HG03457 (cell line): Measurements from ENCODE around the gene KRT15.
"Not testable (repeated sequence)": the region's sequence is repeated elsewhere in the genome, so short reads cannot be mapped to it uniquely, and the experiment has no call there.

Experiments used
- ATAC-seq: cut with Tn5 transposase; IDR thresholded peaks from one replicate; pipeline ENCODE4 v1.9.1; 2021; ENCODE audit warnings: moderate number of reproducible peaks; ENCODE audit not compliant: unreplicated experiment

The KRT15 gene

GRCh38 chr17:41544935-41545334, 26.2 kb upstream of the KRT15 start:
- ATAC-seq: no peak

DNA sequence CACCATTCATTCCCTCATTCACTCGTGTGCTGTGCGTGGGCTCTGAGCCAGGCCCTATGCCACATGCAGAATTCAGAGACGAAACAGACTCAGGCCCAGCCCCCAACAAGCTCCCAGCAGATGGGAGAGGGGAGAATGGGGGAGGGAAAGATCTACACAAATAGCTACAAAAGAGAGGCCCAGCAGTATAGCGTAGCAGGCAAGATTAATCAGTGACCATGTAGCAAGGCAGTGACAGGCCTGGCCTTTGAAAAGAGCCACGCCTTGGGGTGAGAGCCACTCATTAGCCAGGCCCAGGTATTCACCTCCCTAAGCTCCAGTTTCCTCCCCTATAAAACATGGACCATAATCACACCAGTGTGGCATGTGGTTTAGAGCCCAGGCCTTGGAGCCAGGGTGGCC, 25.8 kb upstream of the KRT15 start:
- no peak for ATAC-seq

DNA sequence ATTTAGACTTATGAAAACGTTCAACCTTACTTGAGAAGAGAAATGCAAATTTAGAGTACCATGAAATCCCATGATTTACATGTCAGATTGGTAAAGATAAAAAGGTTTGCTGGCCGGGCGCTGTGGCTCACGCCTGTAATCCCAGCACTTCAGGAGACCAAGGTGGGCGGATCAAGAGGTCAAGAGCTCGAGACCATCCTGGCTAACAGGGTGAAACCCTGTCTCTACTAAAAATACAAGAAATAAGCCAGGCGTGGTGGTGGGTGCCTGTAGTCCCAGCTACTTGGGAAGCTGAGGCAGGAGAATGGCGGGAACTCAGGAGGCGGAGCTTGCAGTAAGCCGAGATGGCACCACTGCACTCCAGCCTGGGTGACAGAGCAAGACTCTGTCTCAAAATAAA, 24.1 kb upstream of the KRT15 start:
- not testable (repeated sequence) for ATAC-seq

DNA sequence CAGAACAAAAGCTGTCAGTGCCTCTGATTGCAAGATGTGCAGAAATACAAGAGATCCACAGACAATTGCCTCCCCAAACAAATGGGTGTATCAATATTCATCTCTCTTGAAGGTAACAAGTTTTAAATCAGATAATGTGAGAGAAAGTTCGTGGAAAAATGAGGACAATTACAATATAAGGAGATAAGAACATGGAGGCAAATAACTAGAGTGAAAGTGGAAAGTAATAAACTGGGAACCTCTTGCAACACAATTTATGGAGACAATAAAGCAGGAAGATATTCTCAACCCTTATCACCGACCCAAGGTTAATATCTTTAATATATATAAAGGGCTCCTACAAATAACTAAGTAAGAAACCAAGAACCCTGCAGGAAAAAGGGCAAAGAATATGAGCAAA, 23.7 kb upstream of the KRT15 start:
- no peak for ATAC-seq

DNA sequence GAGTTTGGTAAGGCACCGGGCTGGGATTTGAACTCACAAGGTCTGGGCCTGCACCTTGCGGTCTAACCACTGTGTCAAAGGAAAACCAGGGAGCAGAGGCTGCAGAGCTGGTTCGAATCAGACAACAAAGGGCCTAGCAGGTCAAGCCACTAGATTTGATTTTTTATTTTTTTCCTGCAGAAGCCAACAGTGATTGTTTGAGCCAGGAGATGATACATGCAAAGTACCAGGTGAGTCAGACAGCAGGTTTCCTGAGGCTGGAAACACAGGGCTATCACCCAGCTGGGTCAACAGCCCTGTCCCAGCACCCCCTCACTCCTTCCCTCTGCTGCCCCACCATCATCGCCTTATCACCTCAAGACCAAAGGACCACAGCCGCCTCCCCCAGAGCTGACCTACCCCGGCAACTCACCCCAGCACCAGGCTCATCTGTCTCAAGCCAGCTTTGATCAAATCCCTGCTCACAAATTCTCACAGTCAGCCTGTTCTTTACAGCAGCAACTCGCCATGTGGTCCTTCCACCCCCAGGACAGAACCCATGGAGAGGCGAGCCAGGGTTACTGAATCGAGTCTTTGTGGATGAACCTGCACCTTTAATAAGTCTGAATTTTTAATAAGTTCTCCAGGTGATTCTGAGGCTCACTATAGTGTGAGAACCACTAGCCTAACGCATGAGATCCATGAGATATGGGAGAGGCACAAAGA, 22.4 kb upstream of the KRT15 start:
- no peak for ATAC-seq

DNA sequence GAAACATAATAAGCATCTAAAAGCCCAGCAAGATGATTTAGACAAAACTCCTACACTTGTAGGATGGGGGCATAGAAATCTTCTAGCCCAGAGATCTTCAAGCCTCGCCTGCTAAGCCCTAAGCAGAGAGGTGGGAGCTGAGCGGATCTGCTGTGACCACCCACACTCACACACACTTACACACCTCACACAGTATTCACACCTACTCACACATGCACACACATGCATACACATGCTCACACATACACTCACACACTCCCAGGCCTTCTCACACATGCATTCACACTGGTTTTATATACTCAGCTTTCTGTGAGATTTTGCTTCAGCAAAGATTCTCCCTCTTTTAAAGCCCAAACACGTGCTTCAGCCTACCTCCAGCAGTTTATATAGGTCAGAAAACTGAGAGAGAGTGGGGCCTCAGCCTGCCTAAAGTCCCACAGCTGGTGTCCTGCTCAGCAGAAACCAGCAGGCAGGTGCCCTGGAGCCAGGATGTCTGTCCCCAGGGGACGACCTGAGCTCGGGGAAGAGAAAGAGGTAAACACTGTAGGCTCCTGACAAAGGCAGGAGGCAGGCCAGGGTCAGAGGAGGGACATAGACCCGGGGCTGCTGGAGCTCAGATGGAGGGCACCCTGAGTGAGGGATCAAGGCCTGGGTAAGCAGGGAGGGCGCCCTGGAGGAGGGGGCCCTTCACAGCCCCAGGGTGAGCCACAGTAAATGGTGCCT, 21.4 kb upstream of the KRT15 start:
- ATAC-seq: no peak

- ATAC-seq: no peak
Observed at GRCh38 chr17:41539071-41539492, 20.4 kb upstream of the KRT15 start.

GRCh38 chr17:41538565-41538991, 19.9 kb upstream of the KRT15 start:
- ATAC-seq: no peak

- ATAC-seq: no peak
Observed at GRCh38 chr17:41537990-41538389, 19.3 kb upstream of the KRT15 start.

DNA sequence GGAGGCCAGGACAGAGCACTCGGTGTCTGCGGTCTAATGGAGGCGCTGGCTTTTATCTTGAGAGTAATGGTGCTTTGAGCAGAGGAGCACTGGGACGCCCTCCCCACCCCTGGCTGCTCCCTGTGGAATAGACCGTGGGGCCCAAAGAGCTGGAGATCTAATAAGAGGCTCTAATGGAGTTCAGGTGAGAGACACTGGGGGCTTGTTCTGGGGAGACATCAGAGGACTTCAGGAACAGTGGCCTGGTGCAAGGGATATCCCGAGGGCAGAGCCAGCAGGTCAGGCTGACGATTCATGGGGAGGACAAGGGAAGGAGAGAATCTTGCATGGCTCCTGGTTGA, 18.9 kb upstream of the KRT15 start:
- ATAC-seq: no peak

GRCh38 chr17:41536741-41537613, 18.3 kb upstream of the KRT15 start:
- no peak for ATAC-seq

- no peak for ATAC-seq
Observed at GRCh38 chr17:41535764-41536481, 17.2 kb upstream of the KRT15 start.

GRCh38 chr17:41534899-41535546, 16.3 kb upstream of the KRT15 start:
- no peak for ATAC-seq

DNA sequence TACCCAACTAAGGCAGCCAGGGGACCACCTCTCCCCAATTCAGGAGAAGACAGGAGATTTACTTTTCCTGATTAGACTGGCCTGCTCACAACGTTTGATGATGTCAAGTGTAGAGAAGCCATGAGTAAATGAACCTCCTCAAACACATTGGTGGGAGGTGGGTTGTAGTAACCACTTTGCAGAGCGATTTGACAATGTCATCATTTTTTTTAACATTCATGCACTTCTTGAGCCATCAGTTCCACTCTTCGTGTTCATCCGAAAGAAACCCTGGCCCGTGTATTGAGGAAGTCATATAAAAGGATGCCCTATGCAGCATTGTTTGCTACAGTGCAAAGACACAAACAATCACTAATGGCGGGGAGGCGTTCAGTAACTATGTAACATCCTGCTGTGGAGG, 14.9 kb upstream of the KRT15 start:
- no peak for ATAC-seq

GRCh38 chr17:41532947-41533570, 14.4 kb upstream of the KRT15 start:
- ATAC-seq: no peak

- ATAC-seq: no peak
Observed at GRCh38 chr17:41531993-41532392, 13.3 kb upstream of the KRT15 start.

- no peak for ATAC-seq
Observed at GRCh38 chr17:41530062-41531048, 11.7 kb upstream of the KRT15 start.

DNA sequence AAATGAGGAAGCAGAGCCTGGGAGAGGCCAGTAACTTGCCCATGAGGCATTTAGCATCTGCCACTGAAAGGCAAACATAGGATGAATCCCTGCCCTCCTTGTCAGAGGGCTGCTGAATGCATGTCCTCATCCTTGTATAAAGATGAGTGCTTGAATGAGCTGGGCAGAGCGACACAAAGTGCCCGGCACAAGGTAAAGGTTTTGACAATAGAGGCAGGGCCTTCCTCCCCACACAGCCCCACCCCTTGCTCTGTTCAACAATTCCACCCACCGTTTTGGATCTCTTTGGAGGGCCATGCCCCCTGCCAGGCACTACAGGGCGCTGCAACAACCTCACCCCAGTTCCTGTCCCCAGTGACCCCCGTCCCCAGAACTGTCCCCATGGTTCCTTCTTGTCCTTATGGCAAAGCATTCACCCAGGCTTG, 10.8 kb upstream of the KRT15 start:
- no peak for ATAC-seq

- no peak for ATAC-seq
Observed at GRCh38 chr17:41528959-41529353, 10.3 kb upstream of the KRT15 start.
